ENCODE measurements around the gene SEMA4C. TPM values are rescaled to one million over a fixed set of nuclear protein-coding genes. Genes with fewer than 3 reads are reported as not detected.

SEMA4C gene
- polyA plus RNA-seq, 1 donor from 2014 or later = 88.7 TPM

- H3K9me2 ChIP-seq (ENCODE audit: insufficient read depth, low read length) = no peaks in the 10 kb centered on the region
- H4K20me1 ChIP-seq (ENCODE audit: insufficient read depth) = no peaks in the 10 kb centered on the region
- H3K9ac ChIP-seq (ENCODE audit: low read length) = peak within 1 kb of the TSS; percentile 72
- no peak for TF ChIP-seq MXI1 (conservative IDR thresholded peaks at IDR 0.05; ENCODE audit: poor library complexity, severe bottlenecking)
- TF ChIP-seq, protein P1, sequence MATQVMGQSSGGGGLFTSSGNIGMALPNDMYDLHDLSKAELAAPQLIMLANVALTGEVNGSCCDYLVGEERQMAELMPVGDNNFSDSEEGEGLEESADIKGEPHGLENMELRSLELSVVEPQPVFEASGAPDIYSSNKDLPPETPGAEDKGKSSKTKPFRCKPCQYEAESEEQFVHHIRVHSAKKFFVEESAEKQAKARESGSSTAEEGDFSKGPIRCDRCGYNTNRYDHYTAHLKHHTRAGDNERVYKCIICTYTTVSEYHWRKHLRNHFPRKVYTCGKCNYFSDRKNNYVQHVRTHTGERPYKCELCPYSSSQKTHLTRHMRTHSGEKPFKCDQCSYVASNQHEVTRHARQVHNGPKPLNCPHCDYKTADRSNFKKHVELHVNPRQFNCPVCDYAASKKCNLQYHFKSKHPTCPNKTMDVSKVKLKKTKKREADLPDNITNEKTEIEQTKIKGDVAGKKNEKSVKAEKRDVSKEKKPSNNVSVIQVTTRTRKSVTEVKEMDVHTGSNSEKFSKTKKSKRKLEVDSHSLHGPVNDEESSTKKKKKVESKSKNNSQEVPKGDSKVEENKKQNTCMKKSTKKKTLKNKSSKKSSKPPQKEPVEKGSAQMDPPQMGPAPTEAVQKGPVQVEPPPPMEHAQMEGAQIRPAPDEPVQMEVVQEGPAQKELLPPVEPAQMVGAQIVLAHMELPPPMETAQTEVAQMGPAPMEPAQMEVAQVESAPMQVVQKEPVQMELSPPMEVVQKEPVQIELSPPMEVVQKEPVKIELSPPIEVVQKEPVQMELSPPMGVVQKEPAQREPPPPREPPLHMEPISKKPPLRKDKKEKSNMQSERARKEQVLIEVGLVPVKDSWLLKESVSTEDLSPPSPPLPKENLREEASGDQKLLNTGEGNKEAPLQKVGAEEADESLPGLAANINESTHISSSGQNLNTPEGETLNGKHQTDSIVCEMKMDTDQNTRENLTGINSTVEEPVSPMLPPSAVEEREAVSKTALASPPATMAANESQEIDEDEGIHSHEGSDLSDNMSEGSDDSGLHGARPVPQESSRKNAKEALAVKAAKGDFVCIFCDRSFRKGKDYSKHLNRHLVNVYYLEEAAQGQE (IDR thresholded peaks at IDR 0.05; ENCODE audit: borderline replicate concordance) = peak; percentile 41
- peak; percentile 46 for TF ChIP-seq RAD21 (conservative IDR thresholded peaks at IDR 0.05)
- TF ChIP-seq EP300 (conservative IDR thresholded peaks at IDR 0.05; ENCODE audit: poor library complexity, severe bottlenecking) = no peak
- TF ChIP-seq CTCF (IDR thresholded peaks at IDR 0.05; ENCODE audit: poor library complexity, severe bottlenecking) = peak; percentile 79
- TF ChIP-seq TAF1 (IDR thresholded peaks at IDR 0.05; ENCODE audit: low read depth) = peak; percentile 43
- no peak for TF ChIP-seq EZH2 (IDR thresholded peaks at IDR 0.05; ENCODE audit: borderline replicate concordance, insufficient read depth, low read length, poor library complexity, severe bottlenecking)
- TF ChIP-seq SMC3 (conservative IDR thresholded peaks at IDR 0.05; ENCODE audit: poor library complexity) = peak; percentile 62
- TF ChIP-seq POLR2AphosphoS5 (IDR thresholded peaks at IDR 0.05) = peak; percentile 87
- peaks cover 32% of the 10 kb centered on the region for H3K79me2 ChIP-seq (replicated peaks; ENCODE audit: insufficient read depth, low read length)
- H3F3A ChIP-seq (ENCODE audit: insufficient read depth, low read length, poor library complexity, severe bottlenecking) = no peaks in the 10 kb centered on the region
- peak within 1 kb of the TSS; percentile 88 for H3K4me3 ChIP-seq (ENCODE audit: low read length)
- H3K36me3 ChIP-seq (ENCODE audit: insufficient read depth, low read length) = no peaks in the 10 kb centered on the region
- H2AFZ ChIP-seq (ENCODE audit: low read depth, low read length) = peak within 1 kb of the TSS; percentile 33
- H3K27ac ChIP-seq (ENCODE audit: low read length) = peak within 1 kb of the TSS; percentile 68
- no peaks in the 10 kb centered on the region for H3K27me3 ChIP-seq (ENCODE audit: insufficient read depth, low read depth, low read length)
- no peaks in the 10 kb centered on the region for H3K9me3 ChIP-seq (ENCODE audit: low read length)
- H3K4me2 ChIP-seq (ENCODE audit: low read length) = peak within 1 kb of the TSS; percentile 99
Measured at GRCh38 chr2:96816127-96816835, 53.6 kb downstream of the SEMA4C start, which contains the start of gene CNNM3. Gene CNNM3, plus strand, starts transcription at chr2:96816268. Its CDS starts 10 bp downstream, at chr2:96816278.

DNA sequence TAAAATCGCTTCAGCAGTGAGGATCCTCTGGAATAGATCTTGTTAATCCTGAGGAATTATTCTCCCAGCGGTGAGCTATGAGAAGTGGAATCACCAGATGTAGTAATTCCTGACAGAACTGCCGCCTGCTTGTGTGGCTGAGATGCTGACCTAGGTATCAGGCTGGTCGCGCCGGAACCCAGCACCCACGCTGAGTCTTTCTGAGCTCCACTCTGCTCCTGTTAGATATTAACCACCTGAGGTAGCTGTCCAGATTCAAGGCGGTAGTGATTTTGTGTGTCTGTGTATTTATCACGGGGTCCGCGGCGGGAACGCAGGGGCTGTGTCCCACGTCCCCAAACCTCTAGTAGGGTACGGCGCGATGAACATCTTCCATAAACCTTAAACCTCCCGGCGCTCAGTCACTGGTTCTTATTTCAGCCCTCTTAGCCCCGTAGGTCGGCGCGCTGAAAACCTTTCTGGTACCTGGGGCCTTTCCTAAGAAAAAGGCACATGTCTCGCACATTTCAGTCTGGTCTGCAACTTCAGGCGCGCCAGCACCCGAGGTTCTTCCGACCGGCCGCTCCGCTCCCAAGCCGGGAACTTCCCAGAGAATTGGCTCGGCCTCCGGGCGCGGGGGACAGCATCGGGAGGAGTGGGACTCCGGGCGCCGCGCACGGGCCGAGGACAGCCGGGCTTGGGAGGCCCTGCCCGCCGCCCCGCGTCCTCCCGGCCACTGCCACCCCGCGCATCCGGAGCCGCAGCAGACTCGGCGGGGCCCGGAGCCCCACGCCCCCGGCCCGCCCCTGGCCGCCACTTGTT is 54.4 kb downstream of the SEMA4C start:
- Histone ChIP-seq H3K9ac (ENCODE audit: low read length) (peak overlapping the region; percentile 72), H3F3A (ENCODE audit: insufficient read depth, low read length, poor library complexity, severe bottlenecking) (no peaks in the 10 kb centered on the region)

More for the DNA sequence above, 54.4 kb downstream of the SEMA4C start:
- no peaks in the 10 kb centered on the region for H3K36me3 ChIP-seq (ENCODE audit: insufficient read depth, low read length)
- TF ChIP-seq POLR2AphosphoS5 (IDR thresholded peaks at IDR 0.05) (peak; percentile 24), RAD21 (conservative IDR thresholded peaks at IDR 0.05) (no peak), EP300 (conservative IDR thresholded peaks at IDR 0.05; ENCODE audit: poor library complexity, severe bottlenecking) (no peak), TAF1 (IDR thresholded peaks at IDR 0.05; ENCODE audit: low read depth) (no peak), SMC3 (conservative IDR thresholded peaks at IDR 0.05; ENCODE audit: poor library complexity) (no peak), CTCF (IDR thresholded peaks at IDR 0.05; ENCODE audit: poor library complexity, severe bottlenecking) (no peak), EZH2 (IDR thresholded peaks at IDR 0.05; ENCODE audit: borderline replicate concordance, insufficient read depth, low read length, poor library complexity, severe bottlenecking) (no peak), MXI1 (conservative IDR thresholded peaks at IDR 0.05; ENCODE audit: poor library complexity, severe bottlenecking) (peak; percentile 94)
- TF ChIP-seq, protein P1 (IDR thresholded peaks at IDR 0.05; ENCODE audit: borderline replicate concordance) = peak; percentile 42
- H3K79me2 ChIP-seq (replicated peaks; ENCODE audit: insufficient read depth, low read length) = peaks cover 32% of the 10 kb centered on the region
- H3K27ac ChIP-seq (ENCODE audit: low read length) = peak overlapping the region; percentile 39
- H2AFZ ChIP-seq (ENCODE audit: low read depth, low read length) = peak overlapping the region; percentile 33
- H3K4me2 ChIP-seq (ENCODE audit: low read length) = peak overlapping the region; percentile 97
- H3K27me3 ChIP-seq (ENCODE audit: insufficient read depth, low read depth, low read length) = no peaks in the 10 kb centered on the region
- H3K9me2 ChIP-seq (ENCODE audit: insufficient read depth, low read length) = no peaks in the 10 kb centered on the region
- H3K9me3 ChIP-seq (ENCODE audit: low read length) = no peaks in the 10 kb centered on the region
- no peaks in the 10 kb centered on the region for H4K20me1 ChIP-seq (ENCODE audit: insufficient read depth)
- peak overlapping the region; percentile 88 for H3K4me3 ChIP-seq (ENCODE audit: low read length)

Data from neural cell (in vitro differentiated cells).